Measurements from ENCODE around the gene USH1G.
"Not testable (repeated sequence)": the region's sequence is repeated elsewhere in the genome, so short reads cannot be mapped to it uniquely, and the experiment has no call there.

The USH1G gene

DNA sequence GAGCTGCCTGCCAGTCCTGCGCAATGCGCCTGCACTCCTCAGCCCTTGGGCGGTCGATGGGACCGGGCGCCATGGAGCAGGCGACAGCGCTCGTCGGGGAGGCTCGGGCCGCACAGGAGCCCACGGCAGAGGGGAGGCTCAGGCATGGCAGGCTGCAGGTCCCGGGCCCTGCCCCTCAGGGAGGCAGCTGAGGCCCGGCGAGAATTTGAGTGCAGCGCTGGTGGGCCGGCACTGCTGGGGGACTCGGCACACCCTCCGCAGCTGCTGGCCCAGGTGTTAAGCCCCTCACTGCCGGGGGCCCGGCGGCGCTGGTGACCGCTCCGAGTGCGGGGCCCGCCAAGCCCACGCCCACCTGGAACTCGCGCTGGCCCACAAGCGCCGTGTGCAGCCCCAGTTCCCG lies 16.0 kb downstream of the USH1G start:
- no peak overlapping the region for H3K4me3 ChIP-seq (ENCODE audit: low read depth, low read length)
- TF ChIP-seq, protein P1, sequence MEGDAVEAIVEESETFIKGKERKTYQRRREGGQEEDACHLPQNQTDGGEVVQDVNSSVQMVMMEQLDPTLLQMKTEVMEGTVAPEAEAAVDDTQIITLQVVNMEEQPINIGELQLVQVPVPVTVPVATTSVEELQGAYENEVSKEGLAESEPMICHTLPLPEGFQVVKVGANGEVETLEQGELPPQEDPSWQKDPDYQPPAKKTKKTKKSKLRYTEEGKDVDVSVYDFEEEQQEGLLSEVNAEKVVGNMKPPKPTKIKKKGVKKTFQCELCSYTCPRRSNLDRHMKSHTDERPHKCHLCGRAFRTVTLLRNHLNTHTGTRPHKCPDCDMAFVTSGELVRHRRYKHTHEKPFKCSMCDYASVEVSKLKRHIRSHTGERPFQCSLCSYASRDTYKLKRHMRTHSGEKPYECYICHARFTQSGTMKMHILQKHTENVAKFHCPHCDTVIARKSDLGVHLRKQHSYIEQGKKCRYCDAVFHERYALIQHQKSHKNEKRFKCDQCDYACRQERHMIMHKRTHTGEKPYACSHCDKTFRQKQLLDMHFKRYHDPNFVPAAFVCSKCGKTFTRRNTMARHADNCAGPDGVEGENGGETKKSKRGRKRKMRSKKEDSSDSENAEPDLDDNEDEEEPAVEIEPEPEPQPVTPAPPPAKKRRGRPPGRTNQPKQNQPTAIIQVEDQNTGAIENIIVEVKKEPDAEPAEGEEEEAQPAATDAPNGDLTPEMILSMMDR (IDR thresholded peaks at IDR 0.05; ENCODE audit: borderline replicate concordance, insufficient read depth, low read depth, low read length): no peak

DNA sequence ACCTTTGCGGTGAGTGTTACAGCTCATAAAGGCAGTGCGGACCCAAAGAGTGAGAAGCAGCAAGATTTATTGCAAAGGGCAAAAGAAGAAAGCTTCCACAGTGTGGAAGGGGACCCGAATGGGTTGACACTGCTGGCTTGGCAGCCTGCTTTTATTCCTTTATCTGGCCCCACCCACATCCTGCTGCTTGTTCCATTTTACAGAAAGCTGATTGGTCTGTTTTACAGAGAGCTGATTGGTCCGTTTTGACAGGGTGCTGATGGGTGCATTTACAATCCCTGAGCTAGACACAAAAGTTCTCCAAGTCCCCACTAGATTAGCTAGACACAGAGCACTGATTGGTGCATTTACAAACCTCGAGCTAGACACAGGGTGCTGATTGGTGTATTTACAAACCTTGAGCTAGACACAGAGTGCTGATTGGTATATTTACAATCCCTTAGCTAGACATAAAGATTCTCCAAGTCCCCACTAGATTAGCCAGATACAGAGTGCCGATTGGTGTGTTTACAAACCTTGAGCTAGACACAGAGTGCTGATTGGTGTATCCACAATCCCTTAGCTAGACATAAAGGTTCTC lies 16.8 kb downstream of the USH1G start:
- not testable (repeated sequence) for H3K4me3 ChIP-seq (ENCODE audit: low read depth, low read length)

DNA sequence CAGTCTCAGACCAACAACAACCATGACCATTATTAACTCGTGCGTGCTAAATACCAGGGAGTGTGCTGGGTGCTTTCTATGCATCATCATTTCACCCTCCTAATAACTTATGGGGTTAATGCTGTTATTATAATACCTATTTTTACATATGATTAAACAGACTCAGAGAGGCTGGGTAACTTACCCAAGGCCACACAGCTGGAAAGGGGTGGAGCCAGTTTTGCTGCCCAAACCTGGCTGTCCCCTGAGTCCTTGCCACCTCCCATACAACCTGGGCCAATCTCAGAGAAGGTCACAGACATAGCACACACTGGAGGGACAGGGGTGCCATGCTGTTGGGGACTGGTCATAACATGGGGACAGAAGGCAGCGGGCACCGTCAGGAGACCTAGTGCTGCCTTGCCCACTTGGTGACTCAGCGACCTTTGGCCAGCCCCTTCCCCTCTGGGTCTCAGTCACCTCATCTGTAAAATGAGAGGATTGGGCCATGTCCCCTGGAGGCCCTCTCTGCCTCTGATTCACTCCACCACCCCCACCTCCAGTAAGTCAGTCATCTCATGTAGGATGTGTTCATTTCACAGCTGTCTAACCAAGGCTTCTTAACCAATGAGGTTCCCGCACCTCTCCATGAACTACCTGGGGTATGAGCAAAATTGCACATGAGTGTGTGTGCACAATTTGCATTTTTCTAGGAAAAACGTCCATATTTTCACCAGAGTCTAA lies 18.2 kb downstream of the USH1G start:
- TF ChIP-seq, protein P1 (IDR thresholded peaks at IDR 0.05; ENCODE audit: borderline replicate concordance, insufficient read depth, low read depth, low read length): no peak
- H3K4me3 ChIP-seq (ENCODE audit: low read depth, low read length): no peak overlapping the region

DNA sequence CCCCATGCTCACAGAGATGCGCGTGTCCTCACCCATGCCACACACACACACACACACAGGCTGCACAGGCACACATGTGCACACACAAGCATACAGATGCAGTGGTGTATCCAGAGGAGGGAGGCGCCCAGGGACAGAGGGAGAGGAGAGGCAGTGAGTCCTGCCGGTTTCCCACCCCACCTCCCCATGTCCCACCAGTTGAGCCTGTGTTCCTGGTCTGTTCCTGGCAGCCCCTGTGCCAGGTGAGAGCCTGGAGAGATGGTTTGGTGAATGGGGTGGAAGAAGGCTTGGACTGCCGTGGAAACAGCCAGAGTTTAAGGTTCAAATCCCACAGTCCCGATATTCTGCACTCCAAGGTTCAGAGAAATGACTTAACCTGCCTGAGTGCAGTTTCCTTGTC lies 19.4 kb downstream of the USH1G start:
- TF ChIP-seq, protein P1 (IDR thresholded peaks at IDR 0.05; ENCODE audit: borderline replicate concordance, insufficient read depth, low read depth, low read length): no peak
- no peak overlapping the region for H3K4me3 ChIP-seq (ENCODE audit: low read depth, low read length)

DNA sequence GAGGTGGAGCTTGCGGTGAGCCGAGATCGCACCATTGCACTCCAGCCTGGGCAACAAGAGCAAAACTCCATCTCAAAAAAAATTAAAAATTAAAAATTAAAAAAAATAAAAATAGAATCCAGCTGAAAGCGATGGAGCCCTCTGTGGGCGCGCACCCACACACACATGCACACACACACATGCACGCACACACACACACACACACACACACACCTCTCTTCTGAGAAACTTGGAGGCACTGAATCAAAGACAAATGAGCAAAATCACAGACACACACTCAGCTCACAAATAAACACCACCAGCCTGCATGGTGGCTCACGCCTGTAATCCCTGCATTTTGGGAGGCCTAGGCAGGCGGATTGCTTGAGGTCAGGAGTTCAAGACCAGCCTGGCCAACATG lies 20.0 kb downstream of the USH1G start:
- TF ChIP-seq, protein P1 (IDR thresholded peaks at IDR 0.05; ENCODE audit: borderline replicate concordance, insufficient read depth, low read depth, low read length): no peak
- H3K4me3 ChIP-seq (ENCODE audit: low read depth, low read length): no peak overlapping the region

DNA sequence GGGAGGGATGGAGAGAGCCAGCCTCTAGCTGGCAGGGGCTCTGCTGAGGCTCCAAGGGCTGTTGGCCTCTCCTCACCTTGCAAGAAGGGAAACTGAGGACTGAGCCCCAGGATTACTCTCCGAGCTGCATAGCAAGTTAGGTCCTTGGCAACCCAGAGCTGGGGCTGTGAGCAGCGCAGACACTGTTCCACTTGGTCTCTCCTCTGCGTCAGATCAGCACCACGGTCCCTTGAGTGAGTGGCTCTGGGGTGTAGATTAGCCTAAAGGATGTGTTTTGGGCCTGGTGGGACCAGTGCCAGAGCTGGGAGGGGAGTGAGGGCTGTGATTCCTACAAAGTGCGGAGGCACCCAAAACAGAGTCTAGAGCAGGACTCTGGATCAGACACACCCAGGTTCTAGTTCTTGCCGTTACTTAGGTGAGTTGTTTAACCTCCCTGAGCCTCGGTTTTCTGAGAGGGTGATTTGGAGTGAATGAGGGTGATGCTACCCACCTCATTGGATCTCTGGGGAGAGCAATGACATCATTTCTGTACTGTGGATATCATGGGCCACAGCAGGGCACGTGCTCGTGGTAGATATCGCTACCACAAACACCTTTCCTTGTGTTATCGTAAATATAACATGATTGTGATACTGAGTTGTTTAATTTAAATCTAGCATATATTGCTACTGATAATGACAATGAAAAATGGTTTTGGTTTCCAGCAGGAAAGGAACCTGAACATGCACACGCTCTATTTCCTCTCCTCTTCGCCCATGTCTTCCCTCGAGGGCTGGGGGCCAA lies 21.5 kb downstream of the USH1G start:
- TF ChIP-seq, protein P1 (IDR thresholded peaks at IDR 0.05; ENCODE audit: borderline replicate concordance, insufficient read depth, low read depth, low read length): no peak
- H3K4me3 ChIP-seq (ENCODE audit: low read depth, low read length): no peak overlapping the region

DNA sequence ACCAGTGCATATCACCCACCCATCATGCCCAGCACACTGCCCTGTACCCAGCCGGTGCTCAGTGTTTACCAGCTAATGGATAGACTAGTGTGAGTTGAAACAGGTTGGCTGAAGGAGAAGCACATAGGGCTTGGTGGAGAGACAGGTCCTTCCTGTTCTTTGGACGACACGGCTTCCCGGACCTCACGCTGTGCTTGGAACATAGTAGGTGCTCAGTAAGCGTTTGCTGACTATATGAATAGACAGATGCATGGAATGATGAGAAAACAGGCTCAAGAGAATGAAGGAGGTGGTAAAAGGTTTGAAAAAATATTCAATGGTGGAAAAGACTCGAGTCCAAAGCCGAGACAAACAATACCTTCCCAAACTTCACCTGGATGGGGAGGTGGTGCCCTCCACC lies 22.8 kb downstream of the USH1G start:
- no peak overlapping the region for H3K4me3 ChIP-seq (ENCODE audit: low read depth, low read length)
- TF ChIP-seq, protein P1 (IDR thresholded peaks at IDR 0.05; ENCODE audit: borderline replicate concordance, insufficient read depth, low read depth, low read length): no peak

Data from GM12875 (cell line).